DMS153 treated with DMSO at 0.1 percent for 48 hours (cell line): ENCODE results near the gene SSBP2.
"Not testable (repeated sequence)": the region's sequence is repeated elsewhere in the genome, so short reads cannot be mapped to it uniquely, and the experiment has no call there.

Experiments used
- DNase-seq: peaks from one replicate; lab custom pipeline; 2025; ENCODE audit not compliant: unreplicated experiment; lab: John Stamatoyannopoulos, UW

The SSBP2 gene

DNA sequence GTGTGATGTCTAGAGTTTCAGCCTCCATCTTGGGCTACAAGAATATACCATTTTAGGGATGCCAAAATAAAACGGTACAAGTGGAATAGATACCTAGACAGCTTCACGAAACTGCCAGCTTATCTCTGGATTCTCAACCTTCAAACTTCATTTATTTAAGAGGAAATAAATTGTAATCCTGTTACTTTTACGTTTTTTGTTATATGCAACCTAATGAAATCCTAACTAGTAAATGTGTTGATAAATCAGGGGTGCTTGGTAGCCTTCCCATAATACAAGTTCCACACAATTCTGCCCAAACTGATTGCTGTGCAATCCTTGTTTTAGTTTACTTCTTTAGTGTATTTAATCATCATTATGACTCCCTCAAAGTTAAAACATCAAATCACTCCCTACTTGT, 75.5 kb downstream of the SSBP2 start:
- DNase-seq, result no peak

GRCh38 chr5:81665795-81666194, 85.1 kb downstream of the SSBP2 start:
- no peak for DNase-seq

DNA sequence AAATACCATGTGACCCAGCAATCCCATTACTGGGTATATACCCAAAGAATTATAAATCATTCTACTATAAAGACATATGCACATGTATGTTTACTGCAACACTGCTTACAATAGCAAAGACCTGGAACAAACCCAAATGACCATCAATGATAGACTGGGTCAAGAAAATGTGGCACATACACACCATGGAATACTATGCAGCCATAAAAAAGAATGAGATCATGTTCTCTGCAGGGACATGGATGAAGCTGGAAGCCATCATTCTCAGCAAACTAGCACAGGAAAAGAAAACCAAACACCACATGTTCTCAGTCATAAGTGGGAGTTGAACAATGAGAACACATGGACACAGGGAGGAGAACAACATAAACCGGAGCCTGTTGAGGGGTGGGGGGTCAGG, 90.3 kb downstream of the SSBP2 start:
- not testable (repeated sequence) for DNase-seq

GRCh38 chr5:81657386-81657785, 93.5 kb downstream of the SSBP2 start:
- DNase-seq, result no peak

DNA sequence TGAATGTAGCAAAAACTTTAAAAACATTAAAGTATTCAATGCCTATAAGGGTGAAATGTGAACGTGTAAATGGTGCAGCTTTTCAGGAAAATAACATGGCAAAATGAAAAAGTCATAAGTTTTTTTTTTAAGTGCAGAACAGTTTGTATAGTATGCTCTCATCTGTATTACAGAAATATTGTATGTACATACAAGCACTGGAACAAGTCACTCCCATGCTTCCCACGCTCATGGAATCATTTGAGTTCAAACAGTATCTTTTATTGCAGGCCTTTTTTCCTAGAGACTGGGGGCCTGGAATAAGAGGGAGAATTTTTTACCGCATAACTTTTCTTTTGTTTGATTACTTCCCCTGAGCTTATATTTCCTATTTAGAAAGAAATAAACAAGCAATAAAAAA, 94.1 kb downstream of the SSBP2 start:
- DNase-seq, result no peak

DNA sequence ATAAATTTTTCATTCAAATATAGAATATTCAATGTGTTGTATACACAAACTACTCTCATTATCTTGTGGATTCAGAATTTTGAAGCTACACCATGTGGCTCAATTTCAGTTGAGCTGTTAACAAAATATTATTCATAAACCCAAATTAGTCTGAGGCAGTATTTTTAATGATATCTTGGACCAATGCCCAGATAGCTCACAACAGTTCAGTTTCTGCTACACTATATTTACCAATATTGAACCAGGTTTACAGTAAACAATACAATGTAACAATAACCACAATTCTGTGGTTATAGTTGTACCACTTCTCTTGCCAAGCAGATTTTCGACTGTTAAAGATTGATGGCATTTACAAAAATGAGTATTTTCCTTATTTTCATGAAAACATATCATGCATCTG, 99.9 kb downstream of the SSBP2 start:
- no peak for DNase-seq

GRCh38 chr5:81646469-81646995, 104.4 kb downstream of the SSBP2 start:
- DNase-seq, result no peak

- no peak for DNase-seq
Observed at GRCh38 chr5:81642210-81642609, 108.7 kb downstream of the SSBP2 start.

GRCh38 chr5:81639556-81639955, 111.3 kb downstream of the SSBP2 start:
- DNase-seq, result no peak

DNA sequence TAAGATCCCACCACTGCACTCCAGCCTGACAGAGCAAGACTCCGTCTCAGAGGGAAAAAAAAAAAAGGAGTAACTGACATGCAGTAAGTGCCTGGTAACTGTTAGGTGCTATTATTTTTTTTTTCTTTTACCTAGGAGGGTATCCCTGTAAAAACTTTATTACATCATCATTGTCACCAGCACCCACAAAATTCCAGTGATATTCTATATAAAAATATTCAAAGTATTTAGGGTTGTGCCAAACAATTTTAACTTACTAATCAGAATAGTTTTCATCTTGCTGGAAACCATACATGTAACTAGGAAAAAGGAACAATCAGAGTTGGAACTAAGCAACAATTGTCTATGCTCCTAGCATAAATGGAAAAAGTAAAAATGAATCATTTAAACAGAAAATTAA, 112.4 kb downstream of the SSBP2 start:
- no peak for DNase-seq

DNA sequence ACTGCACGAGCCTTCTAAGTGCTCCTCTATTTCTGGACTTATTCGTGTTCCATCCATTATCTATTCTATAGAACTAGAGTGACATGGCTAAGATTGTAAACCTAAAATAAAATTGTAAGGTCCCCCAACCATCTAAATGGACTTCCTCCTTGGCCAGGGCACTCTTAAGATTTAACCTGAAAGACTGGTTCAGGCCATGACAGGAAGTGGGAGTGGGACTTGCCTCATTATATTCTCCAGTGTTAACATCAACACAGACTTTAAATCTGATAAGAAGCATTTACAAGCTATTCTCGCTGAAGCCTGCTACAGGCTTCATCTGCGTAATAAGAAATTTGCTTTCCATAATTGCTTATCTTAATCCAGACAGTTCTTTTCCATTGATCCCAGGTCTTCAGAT, 117.0 kb downstream of the SSBP2 start:
- DNase-seq, result no peak

GRCh38 chr5:81633471-81633870, 117.4 kb downstream of the SSBP2 start:
- no peak for DNase-seq

DNA sequence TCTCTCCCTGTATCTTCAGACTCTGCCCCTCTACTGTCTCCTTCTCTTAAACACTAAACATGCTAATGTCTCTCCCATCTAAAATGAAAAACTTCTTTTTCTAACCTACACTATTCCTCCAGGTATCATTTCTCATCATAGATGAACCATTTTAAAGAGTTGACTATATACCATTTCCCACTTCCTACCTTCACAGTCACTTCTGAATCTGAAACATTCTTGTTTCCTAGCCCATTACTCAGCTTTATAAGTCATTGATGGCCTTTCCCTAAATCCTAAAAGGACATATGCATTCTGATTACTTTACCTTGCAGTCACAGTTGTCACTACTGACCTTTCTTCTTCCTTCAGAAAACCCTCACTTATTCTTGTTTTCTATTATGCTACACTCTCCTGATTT, 118.2 kb downstream of the SSBP2 start:
- DNase-seq, result no peak

DNA sequence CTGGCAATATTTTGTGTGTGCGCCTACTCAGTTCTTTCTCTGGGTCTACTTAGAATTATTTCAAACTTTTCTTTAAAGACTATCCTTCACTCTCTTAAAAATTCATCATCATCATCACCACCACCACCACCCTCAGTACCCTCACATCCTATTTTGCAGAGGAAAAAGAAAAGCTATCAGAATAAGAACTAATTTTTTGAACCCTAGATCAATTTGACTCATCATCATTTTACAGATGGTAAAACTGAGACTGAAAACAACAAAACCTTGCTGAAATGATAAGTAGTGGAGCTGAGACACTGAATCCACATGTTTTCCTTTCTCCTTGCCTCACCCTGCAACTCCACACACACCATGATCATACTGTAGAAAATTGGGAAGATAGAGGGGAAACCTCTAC, 119.3 kb downstream of the SSBP2 start:
- no peak for DNase-seq

GRCh38 chr5:81631124-81631523, 119.8 kb downstream of the SSBP2 start:
- DNase-seq, result no peak

- no peak for DNase-seq
Observed at GRCh38 chr5:81630684-81631083, 120.2 kb downstream of the SSBP2 start.

GRCh38 chr5:81629986-81630385, 120.9 kb downstream of the SSBP2 start:
- DNase-seq, result no peak

DNA sequence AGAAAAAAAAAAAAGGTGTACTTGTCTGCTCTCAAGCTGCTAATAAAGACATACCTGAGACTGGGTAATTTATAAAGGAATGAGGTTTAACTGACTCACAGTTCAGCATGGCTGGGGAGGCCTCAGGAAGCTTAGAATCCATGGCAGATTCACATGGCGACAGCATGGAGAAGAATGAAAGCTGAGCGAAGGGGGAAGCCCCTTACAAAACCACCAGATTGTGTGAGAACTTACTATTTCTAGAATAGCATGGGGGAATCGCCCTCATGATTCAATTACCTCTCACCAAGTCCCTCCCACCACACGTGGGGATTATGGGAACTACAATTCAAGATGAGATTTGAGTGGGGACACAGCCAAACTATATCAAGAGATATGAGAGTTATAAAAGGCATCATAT, 122.8 kb downstream of the SSBP2 start:
- DNase-seq, result not testable (repeated sequence)

GRCh38 chr5:81626524-81626923, 124.4 kb downstream of the SSBP2 start:
- DNase-seq, result no peak

DNA sequence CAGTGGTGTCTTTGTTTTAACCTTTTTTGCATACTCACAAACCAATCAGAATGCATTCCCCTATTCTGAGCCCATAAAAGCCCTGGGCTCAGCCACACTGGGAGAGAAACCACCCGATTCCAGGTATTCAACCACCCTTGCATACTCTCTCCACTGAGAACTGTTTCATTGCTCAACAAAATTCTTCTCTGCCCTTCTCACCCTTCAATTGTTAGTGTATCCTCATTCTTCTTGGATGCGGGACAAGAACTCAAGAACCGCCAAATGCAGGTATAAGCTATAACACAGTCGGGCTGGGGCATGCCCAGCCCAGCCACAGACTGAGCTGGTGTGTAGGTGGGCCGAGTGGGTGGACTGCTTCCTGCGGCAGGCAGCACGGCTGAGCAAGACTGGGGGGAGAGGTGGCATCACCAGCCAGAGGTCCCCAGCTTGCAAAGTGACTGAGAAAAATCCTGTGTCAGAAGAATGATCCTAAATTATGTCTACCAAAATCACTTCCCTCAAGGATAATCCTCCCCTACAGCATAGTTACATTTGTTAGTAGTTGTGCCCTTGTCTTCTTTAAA, 141.0 kb downstream of the SSBP2 start:
- no peak for DNase-seq

DNA sequence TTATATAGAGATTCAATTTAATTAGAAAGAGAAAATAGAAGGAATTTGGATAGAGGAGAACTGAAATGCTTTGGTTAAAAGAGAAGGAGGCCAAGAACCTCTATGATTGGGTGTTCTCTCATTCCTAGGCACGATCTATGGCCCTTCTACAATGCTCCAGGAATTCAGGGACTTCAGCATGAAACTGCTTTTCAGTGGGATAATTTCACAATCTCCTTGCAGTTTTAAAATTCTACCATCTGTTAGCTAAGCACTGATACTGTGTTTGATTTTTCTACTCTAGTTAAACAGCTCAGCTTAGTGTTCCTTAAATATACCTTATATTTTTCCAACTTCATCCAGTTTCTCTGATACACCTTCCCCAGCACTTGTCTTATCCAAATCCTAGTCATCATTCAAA, 141.9 kb downstream of the SSBP2 start:
- DNase-seq, result no peak

DNA sequence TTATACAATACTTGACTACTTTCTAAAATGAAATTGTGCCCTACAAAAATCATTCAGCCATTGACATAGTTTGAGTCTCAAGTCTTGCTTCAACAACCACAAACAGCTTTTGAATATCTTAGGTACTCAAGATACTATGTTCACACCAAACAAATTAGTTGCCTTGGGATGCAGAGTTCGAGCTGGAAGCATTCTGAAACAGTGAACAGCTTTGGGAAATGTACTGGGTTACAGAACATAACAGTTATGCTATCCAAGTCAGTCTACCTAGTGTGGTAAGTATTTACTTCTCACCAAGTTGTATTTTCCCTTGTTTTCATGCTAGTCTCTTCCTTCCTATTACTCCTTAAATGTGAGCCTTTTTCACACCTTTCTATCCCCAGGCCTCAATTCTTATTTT, 143.2 kb downstream of the SSBP2 start:
- no peak for DNase-seq

DNA sequence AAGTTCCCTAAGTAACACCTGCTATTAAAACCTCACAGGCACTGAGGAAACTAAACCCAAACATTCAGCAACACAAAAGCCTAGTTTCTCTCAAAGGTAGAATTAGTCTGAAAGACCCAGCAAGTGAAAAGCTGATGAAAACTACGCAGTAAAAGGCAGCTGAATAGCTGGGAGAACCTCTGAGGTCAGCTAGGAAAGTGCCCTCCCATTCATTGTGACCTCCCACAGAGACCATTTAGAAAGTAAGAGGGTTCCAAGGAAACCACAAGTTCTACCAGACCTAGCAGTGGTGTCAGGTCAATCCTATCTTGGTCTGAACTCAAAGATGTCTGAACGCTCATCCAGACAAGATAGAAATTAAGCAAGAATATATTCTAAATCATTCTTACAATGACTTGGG, 144.7 kb downstream of the SSBP2 start:
- no peak for DNase-seq

GRCh38 chr5:81605299-81605698, 145.6 kb downstream of the SSBP2 start:
- no peak for DNase-seq
